Kidney glomerular epithelial cell (primary cell): ENCODE results near the gene IL17B.

Experiments
- DNase-seq: peaks from one replicate; lab custom pipeline; 2025; lab: John Stamatoyannopoulos, UW

Gene IL17B

DNA sequence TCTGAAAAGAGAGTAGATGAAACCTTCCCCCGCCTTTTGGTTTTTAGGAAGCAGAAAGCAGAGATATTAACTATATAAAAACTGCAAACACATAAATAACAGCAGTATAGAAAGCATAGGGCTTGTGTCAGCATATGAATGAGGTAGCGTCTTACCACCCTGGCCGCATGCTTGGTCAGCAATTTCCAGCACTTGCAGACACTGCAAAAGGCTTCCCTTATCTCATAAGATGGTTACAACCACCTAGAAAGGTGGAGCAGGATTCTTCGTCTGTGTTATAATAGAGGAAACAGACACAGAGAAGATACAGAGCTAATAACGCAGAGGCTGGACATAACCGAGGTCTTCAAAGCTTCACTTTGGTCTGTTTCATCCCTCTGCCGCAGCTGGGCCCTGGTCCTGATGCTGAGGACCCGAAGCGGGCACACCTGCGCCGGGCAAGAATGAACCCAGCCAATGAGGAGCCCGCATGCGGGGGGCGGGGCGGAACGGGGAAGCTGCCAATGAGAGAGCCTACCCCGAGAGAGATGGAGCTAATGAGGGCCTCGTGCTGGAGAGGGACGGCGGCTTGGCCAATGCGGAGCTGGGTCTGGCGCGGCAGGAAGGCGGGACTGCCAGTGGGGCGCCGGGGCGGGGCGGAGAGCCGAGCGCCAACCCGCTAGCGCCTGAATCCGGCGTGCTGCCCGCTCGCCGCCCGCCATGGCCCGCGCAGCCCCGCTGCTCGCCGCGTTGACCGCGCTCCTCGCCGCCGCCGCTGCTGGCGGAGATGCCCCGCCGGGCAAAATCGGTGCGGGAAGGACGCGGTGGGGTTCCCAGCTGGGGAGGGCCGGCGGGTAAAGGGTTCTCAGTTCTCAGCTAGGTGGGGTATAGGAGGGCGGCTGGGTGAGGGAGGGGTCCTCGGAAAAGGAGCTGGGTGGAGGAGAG lies 21.5 kb downstream of the IL17B start, which contains the start of gene PCYOX1L:
Gene PCYOX1L (plus strand): TSS at position 677 of the 924 bp plus-strand sequence. CDS start 23 bp downstream, at position 700.
- peak; percentile 94 for DNase-seq

DNA sequence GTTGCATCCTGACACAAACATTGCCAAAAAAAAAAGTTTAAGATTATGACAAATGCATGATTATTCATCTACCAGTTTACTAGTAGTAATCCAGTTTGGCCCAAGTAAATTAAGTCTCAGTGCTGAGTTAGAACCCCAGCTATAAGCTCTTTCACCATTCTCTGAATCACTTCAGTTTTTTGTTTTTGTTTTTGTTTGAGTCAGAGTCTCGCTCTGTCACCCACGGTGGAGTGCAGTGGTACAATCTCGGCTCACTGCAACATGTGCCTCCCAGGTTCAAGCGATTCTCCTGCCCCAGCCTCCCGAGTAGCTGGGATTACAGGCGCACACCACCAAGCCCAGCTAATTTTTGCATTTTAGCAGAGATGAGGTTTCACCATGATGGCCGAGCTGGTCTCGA lies 22.7 kb downstream of the IL17B start:
- peak; percentile 4 for DNase-seq

DNA sequence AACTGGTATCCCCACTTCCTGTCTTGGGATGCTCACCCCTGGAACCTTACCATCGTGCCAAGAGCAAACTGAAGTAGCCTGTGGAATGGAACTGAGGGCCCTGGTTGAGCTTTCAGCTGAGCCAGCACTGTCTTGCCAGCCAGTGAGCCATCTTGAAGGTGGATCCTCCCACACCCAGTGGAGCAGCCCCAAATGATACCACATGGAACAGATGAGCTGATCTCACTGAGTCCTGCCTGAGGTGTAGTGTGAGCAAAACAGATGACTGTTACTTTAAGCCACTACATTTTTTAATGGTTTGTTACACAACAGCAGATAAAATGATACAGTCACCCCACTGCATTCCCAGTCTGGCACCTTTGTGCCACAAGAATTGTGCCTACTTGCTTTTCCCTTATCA lies 23.4 kb downstream of the IL17B start:
- DNase-seq = no peak

DNA sequence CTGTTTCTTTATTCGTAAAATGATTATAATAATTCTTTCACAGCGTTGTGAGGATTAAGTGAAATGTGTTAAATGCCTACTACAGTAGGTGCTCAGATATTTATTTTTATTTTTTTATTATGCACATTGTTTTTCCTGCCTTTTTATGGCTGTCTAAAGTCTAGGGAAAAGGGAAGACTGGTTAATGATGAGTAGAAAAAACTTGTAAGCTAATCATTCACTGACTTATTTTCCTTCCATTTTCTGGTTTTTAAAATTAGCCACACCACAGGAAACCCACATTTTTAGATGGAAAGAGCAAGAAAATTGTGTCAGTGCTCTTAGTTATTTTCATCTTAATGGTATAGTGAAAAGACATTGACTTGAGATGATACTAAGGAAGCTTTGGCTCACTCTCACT lies 25.2 kb downstream of the IL17B start:
- DNase-seq = no peak

DNA sequence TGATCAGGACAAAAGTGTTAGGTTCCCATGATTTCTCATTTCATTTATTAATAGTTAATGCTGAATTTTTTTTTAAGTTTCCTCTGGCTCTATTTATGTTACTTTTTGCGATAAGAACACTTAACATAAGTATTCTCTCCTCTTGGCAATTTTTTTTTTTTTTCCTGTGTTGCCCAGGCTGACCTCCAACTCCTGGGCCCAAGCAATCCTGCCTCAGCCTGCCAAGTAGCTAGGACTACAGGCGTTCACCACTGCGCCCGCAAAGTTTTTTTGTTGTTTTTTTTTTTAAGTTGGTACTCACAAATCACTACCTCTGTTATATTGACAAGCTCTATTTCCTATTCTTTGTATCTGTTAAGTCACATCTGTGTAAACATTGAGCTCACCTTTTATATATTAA lies 26.9 kb downstream of the IL17B start:
- no peak for DNase-seq

DNA sequence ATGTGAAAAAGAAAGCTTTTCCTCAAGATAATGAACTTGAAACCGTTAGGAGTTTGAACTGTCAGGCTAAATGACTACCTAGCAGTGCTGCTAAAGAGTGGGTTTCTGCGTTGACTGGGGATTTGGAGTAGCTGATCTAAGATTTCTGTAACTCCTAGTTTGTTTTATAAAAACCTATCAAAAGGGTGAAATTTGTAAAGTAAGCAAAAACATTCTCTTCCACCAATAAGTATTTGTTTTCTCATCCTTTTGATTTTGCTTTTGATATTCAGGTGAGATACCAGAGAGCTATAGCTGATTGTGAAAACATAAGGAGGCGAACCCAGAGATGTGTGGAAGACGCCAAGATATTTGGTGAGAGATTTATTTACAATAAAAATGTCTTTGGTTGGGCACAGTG lies 29.7 kb downstream of the IL17B start:
- no peak for DNase-seq

DNA sequence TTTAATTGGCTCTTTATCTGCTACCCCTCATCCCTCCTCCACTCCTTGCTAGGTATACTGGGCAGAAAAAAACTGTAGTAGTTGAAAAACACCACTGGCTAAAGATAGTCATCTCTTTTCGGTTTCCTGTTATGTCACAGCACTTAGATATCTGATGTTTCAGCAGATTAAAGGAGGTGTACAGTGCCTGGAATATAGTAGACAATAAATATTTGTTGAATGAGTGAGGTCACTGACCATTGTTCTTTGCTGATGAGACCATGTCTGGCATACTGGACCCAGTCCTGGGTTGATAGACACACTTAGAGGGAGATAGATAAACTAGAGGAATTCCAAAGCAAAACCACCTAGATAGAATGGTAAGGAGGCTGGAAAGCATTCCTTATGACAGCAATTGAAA lies 30.6 kb downstream of the IL17B start:
- peak; percentile 17 for DNase-seq

DNA sequence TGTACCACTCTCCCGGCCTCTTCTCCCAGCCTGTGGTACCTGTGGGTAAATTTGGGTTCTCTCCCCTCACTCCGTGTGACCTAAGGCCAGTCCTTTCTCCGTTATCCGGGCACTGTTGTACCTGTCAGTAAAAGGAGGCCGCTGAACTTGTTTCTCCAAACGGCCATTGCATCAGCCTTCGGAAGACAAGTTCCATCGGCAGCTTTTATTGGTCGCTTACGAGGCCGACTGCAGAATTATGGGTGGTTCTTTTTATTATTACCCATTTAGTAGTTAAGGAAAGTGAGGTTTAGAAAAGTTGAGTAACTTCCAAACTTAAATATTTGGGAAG lies 33.2 kb downstream of the IL17B start:
- peak; percentile 20 for DNase-seq

DNA sequence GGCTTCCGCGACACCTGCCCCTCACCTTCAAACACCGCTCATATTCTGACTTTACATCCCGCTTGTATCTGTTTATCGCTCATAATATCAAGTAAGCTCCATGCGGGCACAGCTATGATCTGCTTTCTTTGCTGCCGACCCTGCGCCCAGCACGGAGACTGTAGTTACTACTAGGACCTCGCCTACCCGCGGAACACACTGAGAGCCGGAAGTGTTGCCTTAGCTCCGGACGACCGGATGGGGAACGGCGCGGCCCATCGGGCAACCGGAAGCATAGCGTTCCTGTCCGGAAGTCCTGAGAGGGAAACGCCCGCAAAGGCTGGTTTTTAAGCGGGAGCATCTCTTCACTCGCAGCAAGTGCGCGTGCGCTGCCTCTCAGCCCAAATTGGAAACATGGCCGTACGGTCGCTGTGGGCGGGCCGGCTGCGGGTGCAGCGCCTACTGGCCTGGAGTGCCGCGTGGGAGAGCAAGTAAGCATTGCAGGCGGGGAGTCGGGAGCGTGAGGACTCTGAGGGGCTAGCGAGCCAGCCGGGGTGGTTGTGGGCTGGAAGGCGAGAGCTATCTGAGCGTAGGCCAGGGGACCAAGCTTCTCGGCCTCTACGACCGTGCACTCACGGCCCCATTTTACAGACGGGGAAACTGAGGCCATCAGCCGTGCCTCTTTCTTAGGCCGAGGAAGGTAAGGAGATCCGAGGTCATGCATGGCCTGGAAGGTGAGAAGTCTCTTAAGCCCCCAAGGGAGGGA lies 33.8 kb downstream of the IL17B start, which contains the start of gene GRPEL2:
Gene GRPEL2 (plus strand): TSS at position 353 of the 745 bp plus-strand sequence. CDS start 41 bp downstream, at position 394.
- peak; percentile 95 for DNase-seq

DNA sequence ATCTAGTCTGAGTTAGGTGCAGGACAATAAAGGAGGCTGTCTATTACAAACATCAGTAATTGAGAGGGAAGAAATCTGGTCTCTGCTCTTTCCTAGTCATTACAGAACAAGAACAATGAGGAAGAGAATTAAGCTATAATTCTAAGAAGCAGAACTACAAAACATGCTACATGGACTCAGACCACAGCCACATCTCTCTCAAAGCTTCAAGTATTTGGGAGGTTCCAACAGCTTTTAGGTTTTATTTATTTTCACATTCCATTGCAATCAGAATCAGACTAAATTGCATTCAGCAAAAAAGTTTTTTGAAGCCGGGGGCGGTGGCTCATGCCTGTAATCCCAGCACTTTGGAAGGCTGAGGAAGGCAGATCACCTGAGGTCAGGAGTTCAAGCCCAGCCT lies 34.9 kb downstream of the IL17B start:
- DNase-seq = no peak

DNA sequence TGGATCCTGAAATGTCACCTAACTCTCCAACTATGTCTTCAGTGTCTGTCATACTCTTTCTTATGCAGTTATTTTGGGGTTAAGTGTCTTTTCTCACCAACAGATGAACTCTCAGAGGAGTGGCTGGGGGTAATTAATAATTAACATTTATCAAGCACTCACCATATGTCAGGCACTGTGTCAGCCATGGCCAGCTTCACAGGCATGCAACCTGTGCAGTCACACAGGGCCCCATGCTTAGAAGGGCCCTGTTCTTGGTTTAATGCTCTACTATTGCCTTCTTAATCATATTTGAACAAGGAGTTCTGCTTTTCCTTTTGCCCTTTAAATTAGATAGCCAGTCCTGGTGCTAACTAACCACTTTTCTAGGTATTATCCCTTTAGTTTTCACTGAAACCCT lies 37.2 kb downstream of the IL17B start:
- peak; percentile 7 for DNase-seq

DNA sequence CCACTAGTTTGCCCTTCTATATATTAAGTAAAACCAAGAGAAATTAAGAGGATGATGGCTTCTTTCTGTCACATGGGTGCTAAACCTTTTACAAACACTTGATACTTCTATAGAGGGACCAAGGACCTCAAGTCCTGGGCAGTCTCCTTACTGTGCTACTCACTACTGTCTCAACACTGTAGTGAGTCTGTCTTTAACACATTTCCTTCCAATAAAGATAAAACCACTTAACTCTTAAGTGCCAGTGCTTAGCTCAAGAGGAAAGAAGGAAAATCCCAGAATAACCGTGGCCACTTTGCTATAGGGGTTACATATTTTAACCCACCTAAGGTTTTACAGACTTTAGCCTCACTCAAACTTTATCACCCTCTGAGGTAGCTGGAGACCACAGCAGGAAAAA lies 38.2 kb downstream of the IL17B start:
- no peak for DNase-seq

DNA sequence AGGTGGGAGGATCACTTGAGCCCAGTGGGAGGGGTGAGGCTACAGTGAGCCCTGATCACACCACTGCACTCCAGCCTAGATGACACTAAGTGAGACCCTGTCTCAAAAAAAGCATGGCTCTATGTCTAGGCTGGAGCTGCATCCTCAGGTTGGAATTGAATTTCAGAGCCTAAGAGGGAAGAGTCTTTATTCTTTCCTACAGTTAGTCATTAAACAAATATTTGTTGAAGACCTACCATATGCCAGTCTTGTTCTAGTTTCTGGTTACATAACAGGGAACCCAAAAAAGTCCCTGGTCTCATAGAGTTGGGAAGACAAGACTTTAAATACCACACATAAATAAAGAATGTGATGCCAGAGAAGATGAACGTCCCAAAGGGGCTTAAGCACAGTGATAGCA lies 40.7 kb downstream of the IL17B start:
- DNase-seq = no peak

DNA sequence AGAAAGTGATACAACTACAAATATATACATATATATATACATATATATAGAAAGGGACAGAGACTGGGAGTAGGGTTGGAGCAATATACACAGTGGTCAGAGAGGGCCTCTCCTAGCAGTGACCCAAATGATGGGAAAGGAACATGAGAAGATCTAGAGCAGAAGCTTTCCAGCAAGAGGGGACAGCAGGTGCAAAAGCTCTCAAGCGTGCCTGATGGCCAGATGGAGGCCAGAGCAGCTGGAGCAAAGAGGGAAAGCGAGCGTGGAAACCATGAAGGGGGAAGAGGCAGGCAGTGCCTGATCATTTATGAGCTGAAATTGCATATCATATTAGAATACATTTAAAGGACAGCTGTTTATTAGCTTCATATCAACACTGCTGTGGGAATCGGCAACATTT lies 41.4 kb downstream of the IL17B start:
- no peak for DNase-seq

DNA sequence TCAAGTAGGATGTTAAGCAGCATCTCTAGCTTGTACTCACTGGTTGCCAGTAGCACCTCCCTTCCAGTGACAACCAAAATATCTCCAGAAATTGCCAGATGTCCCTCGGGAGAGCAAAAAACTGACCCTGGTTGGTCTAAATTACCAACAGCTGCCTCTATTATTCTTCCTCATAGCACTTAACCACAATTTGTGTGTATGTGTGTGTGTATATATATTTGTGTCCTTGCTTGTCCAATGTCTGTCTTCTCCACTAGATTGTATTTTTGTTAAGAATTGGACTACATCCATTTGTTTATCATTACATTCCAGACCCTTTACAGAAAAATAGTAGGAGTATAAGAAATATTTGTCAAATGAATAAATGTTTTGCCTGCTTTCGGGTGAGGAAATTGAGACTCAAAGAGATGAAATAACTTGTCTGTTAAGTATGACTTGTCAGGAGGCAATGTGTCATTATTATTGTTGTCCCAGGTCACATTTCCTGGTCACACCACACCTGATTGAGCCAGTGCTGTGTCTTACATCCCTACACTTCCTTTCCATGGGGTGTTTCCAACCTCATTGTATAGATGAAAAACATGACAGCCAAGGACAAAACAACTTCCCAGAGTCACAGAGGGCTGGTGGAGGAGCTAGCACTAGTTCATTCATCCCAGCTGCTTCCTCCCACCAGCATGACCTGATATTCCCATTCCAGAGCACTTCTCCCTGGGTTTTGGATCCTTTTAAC lies 45.2 kb downstream of the IL17B start:
- no peak for DNase-seq

DNA sequence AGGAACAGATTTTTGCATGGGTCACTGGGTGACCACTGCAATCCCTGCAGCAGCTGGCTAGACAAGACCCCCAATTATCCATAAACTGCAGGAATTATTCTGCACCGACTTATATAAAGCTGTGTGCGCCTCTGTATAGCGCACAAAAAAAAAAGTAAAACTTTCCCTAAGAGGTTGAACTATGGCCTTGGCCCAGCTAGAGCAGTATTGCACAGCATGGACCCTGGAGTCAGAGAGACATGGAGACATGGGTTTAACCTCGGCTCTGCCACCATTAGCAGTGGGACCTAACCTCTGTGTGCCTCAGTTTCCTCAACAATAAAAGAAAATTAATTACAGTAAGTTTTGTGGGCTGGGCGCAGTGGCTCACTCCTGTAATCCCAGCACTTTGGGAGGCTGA lies 50.9 kb downstream of the IL17B start:
- no peak for DNase-seq

DNA sequence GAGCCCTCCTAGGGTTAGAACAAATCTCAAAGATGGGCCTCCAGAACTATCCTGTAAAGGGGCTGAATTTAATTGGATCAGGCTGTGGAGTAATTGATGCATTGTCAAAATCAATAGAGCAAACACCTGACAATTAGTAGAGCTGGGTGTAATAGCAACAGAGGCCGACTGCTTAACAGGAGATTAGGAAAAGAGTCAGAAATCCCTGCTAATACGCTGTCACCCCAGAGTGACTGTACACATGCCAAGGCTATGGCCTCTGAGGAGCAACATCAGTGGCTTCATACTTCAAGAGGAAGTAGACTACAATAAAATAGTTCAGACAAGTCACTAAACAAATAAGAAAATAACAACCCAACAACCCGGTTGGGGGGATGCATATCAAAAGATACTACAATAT lies 52.5 kb downstream of the IL17B start:
- DNase-seq = no peak

DNA sequence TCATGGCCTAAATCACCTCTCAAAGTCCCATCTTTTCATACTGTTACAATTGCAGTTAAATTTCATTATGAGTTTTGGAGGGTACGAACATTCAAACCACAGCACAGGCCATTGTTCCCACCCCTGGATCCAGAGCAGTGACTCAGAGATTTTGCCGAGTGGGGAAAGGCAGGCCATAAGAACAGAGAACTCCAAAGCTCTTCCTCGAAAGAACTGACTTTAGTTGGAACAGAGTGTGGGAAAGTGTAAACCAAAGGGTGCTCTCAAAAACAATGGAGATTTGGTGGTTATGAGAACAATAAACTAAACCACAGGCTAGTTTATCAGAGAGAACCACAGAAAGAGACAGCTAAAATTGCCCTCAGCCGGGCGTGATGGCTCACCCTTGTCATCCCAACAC lies 53.2 kb downstream of the IL17B start:
- DNase-seq = no peak

DNA sequence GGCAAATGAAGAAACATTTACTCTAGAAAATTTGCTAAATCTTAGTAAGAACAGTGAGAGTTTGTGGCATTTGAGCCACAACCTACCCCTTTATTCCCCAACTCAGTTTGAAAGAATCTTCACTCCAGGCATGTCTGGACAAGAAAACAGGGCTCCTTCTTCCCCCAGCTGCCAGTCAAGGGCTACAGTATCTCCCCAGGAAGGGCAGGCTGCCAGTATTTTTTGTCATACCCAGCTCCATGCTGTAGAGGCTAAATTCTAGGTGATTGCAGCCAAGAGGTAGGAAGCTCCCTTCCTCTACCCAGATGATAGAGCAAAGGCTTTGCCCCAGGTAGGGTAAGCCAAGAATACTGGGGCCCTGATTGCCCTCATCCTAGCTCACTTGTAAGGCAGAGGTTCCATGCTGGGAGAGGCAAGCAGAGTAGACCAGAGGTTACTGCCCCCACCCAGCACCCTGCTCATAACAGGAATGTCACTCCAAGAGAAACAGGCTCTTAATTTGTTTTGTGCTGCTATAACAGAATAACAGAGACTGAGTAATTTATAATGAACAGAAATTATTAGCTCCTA lies 53.8 kb downstream of the IL17B start:
- no peak for DNase-seq

DNA sequence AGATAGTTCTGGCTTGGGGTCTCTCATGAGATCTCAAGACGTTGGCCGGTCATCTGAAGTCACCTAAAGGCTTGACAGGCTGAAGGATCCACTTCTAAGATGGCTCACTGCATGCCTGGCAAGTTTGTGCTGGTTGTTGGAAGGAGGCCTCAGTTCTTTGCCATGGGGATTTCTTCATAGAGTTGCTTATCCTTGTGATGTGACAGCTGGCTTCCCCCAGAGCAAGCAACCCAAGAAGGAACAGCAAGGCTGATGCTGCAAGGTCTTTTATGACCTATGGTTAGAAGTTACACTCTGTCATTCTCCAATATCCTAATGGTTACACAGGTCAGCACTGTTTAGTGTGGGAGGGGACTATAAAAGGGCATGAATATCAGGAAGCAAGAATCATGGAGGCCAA lies 54.5 kb downstream of the IL17B start:
- DNase-seq = no peak
